Hepatocyte (in vitro differentiated cells): ENCODE results near the gene WNT7A. TPM values are rescaled to one million over a fixed set of nuclear protein-coding genes. Genes with fewer than 3 reads are reported as not detected.

Experiments
- DNase-seq: peaks from one replicate; pipeline ENCODE4 v3.0.0-alpha.2; 2016; ENCODE audit warnings: low spot score
- H2AFZ ChIP-seq: fragments of 200-600 bp; sonication (generic); 2 replicates; pipeline ENCODE4 v1.6.0; 2016; ENCODE audit warnings: antibody characterized with exemption, mild to moderate bottlenecking
- H3K27ac ChIP-seq: fragments of 200-600 bp; sonication (generic); 2 replicates; pipeline ENCODE4 v1.5.1; 2016; ENCODE audit warnings: mild to moderate bottlenecking
- H3K27me3 ChIP-seq: fragments of 200-600 bp; sonication (generic); 2 replicates; pipeline ENCODE4 v1.6.1; 2016
- H3K36me3 ChIP-seq: fragments of 200-600 bp; sonication (generic); replicated peaks from 2 replicates; pipeline ENCODE4 v1.5.1; 2016; ENCODE audit warnings: low read depth; ENCODE audit not compliant: insufficient read depth
- H3K4me1 ChIP-seq: fragments of 200-600 bp; sonication (generic); 2 replicates; pipeline ENCODE4 v1.5.1; 2016; ENCODE audit warnings: mild to moderate bottlenecking, moderate library complexity; ENCODE audit not compliant: insufficient read depth
- H3K4me2 ChIP-seq: fragments of 200-600 bp; sonication (generic); 2 replicates; pipeline ENCODE4 v1.6.0; 2016
- H3K4me3 ChIP-seq: fragments of 200-600 bp; sonication (generic); 2 replicates; pipeline ENCODE4 v1.5.1; 2016; ENCODE audit warnings: mild to moderate bottlenecking
- H3K79me2 ChIP-seq: fragments of 200-600 bp; sonication (generic); 2 replicates; pipeline ENCODE4 v1.6.0; 2017; ENCODE audit warnings: mild to moderate bottlenecking
- H3K9me2 ChIP-seq: fragments of 200-600 bp; sonication (generic); replicated peaks from 2 replicates; pipeline ENCODE4 v1.6.0; 2017; ENCODE audit warnings: mild to moderate bottlenecking; ENCODE audit not compliant: insufficient read depth
- H3K9me3 ChIP-seq: fragments of 200-600 bp; sonication (generic); 2 replicates; pipeline ENCODE4 v1.5.1; 2016; ENCODE audit warnings: low read depth, mild to moderate bottlenecking
- H4K20me1 ChIP-seq: fragments of 200-600 bp; sonication (generic); 2 replicates; pipeline ENCODE4 v1.6.0; 2016; ENCODE audit warnings: mild to moderate bottlenecking; ENCODE audit not compliant: insufficient read depth, poor library complexity, severe bottlenecking
- EZH2 ChIP-seq: fragments of 200-600 bp; sonication (generic); IDR thresholded peaks from 2 replicates; pipeline ENCODE4 v1.6.1; 2016; ENCODE audit warnings: antibody characterized with exemption, mild to moderate bottlenecking, borderline replicate concordance
- EZH2phosphoT487 ChIP-seq: fragments of 200-600 bp; sonication (generic); IDR thresholded peaks from one replicate; pipeline ENCODE4 v1.6.1; 2018; ENCODE audit warnings: antibody characterized with exemption, mild to moderate bottlenecking, low read depth, moderate library complexity; ENCODE audit not compliant: unreplicated experiment, severe bottlenecking
- WGBS: methylation state at CpG from one replicate; pipeline ENCODE4 v1.1.6; 2016; ENCODE audit warnings: low lambda C conversion rate; ENCODE audit errors: missing lambda C conversion rate; 5-methylcytosine and 5-hydroxymethylcytosine counted together
- polyA plus RNA-seq: library from polyadenylated mRNA; unstranded; fragments of >200 nt; fragmentation: Nextera tagmentation; extraction: Ambion mirVana; gene quantifications from 2 replicates; pipeline ENCODE4 v1.2.1, GENCODE V29; 2016
- total RNA-seq: library from RNA; depleted of rRNA; stranded (reverse); fragments of >200 nt; gene quantifications from 2 replicates; pipeline ENCODE4 v1.2.3, GENCODE V29; 2014
- TF ChIP-seq, protein P1 (sequence below): fragments of 200-600 bp; sonication (generic); IDR thresholded peaks from 2 replicates; pipeline ENCODE4 v1.5.1; 2016; ENCODE audit warnings: antibody characterized with exemption, mild to moderate bottlenecking; ENCODE audit not compliant: poor library complexity

WNT7A gene
- total and polyA plus RNA-seq, 2 experiments from 2014 or later, result 0.04 to 0.13 TPM

GRCh38 chr3:13884851-13885703, 5.2 kb upstream of the WNT7A start:
- Histone ChIP-seq H2AFZ (no peak overlapping the region), H3K4me3 (no peak overlapping the region), H3K9me2 (no peaks in the 10 kb centered on the region), H3K27me3 (peaks cover 58% of the 10 kb centered on the region), H3K4me1 (peaks cover 9% of the 10 kb centered on the region), H3K9me3 (no peaks in the 10 kb centered on the region), H3K79me2 (no peaks in the 10 kb centered on the region), H3K27ac (no peak overlapping the region), H3K4me2 (no peak overlapping the region), H3K36me3 (no peaks in the 10 kb centered on the region), H4K20me1 (no peaks in the 10 kb centered on the region)
- TF ChIP-seq, protein P1, sequence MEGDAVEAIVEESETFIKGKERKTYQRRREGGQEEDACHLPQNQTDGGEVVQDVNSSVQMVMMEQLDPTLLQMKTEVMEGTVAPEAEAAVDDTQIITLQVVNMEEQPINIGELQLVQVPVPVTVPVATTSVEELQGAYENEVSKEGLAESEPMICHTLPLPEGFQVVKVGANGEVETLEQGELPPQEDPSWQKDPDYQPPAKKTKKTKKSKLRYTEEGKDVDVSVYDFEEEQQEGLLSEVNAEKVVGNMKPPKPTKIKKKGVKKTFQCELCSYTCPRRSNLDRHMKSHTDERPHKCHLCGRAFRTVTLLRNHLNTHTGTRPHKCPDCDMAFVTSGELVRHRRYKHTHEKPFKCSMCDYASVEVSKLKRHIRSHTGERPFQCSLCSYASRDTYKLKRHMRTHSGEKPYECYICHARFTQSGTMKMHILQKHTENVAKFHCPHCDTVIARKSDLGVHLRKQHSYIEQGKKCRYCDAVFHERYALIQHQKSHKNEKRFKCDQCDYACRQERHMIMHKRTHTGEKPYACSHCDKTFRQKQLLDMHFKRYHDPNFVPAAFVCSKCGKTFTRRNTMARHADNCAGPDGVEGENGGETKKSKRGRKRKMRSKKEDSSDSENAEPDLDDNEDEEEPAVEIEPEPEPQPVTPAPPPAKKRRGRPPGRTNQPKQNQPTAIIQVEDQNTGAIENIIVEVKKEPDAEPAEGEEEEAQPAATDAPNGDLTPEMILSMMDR, result peak; percentile 82
- no peak for TF ChIP-seq EZH2phosphoT487
- no peak for TF ChIP-seq EZH2
- peak; percentile 81 for DNase-seq
- WGBS, result 19% methylated on average over 7 of the region's 7 CpGs

GRCh38 chr3:13883681-13884080, 3.8 kb upstream of the WNT7A start:
- Histone ChIP-seq H4K20me1 (no peaks in the 10 kb centered on the region), H3K27me3 (peaks cover 66% of the 10 kb centered on the region), H3K9me2 (no peaks in the 10 kb centered on the region), H3K9me3 (no peaks in the 10 kb centered on the region), H3K79me2 (no peaks in the 10 kb centered on the region), H2AFZ (no peak overlapping the region), H3K27ac (no peak overlapping the region), H3K4me3 (no peak overlapping the region), H3K4me1 (peaks cover 12% of the 10 kb centered on the region), H3K36me3 (no peaks in the 10 kb centered on the region), H3K4me2 (no peak overlapping the region)
- DNase-seq, result no peak
- no peak for TF ChIP-seq EZH2phosphoT487
- TF ChIP-seq, protein P1, result no peak
- no peak for TF ChIP-seq EZH2
- 54% methylated on average over 2 of the region's 2 CpGs for whole genome bisulfite sequencing

DNA sequence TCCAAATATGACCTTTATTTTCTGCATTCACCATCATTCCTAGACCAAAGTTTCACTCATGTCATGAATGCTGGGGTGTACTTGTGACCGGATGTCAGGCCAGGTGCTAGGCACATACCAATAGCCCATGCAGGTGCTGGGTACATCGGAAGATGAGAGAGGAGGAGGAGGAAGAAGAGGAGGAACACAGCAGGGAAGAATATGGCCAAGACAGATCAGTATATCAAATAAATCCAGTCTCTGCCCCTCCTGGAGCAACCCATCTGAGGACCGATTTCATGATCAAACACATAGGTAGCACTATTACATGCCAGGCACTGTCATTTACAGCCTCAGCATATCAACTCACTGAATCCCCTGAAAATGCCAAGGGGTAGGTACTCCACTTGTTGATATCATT, 3.0 kb upstream of the WNT7A start:
- peaks cover 71% of the 10 kb centered on the region for H3K27me3 ChIP-seq
- H3K4me1 ChIP-seq, result peaks cover 17% of the 10 kb centered on the region
- H3K36me3 ChIP-seq, result no peaks in the 10 kb centered on the region
- no peak overlapping the region for H3K4me2 ChIP-seq
- TF ChIP-seq EZH2phosphoT487 (no peak), EZH2 (no peak)
- TF ChIP-seq, protein P1, result no peak
- H3K79me2 ChIP-seq, result no peaks in the 10 kb centered on the region
- 88% methylated on average over 3 of the region's 3 CpGs for WGBS
- no peak overlapping the region for H3K4me3 ChIP-seq
- DNase-seq, result no peak
- H4K20me1 ChIP-seq, result no peaks in the 10 kb centered on the region
- H3K27ac ChIP-seq, result no peak overlapping the region
- H2AFZ ChIP-seq, result no peak overlapping the region
- H3K9me3 ChIP-seq, result no peaks in the 10 kb centered on the region
- no peaks in the 10 kb centered on the region for H3K9me2 ChIP-seq
